Tibial nerve (tissue), 4 donors: ENCODE data around the gene CA10. TPM values are rescaled to one million over a fixed set of nuclear protein-coding genes. Genes with fewer than 3 reads are reported as not detected.

ENCODE experiments used
- DNase-seq, 2 donors: peaks; one replicate each; pipeline ENCODE4 v3.0.0-alpha.2; 2019; ENCODE audit warnings: low spot score in 2 of 2
- H3K27ac ChIP-seq, 4 donors: fragments of 200-600 bp; sonication (generic) in 3 of 4; one replicate each; pipeline ENCODE4 v1.5.1; 2017 to 2019; ENCODE audit warnings: mild to moderate bottlenecking in 1 of 4
- H3K27me3 ChIP-seq, 2 donors: fragments of 200-600 bp; sonication (generic) in 1 of 2; one replicate each; pipeline versions ENCODE4 v1.5.1 to v1.6.0; 2017 to 2019
- H3K36me3 ChIP-seq, 3 donors: fragments of 200-600 bp; sonication (generic); one replicate each; pipeline ENCODE4 v1.5.1; 2018 to 2019
- H3K4me1 ChIP-seq, 4 donors: fragments of 200-600 bp; sonication (generic) in 3 of 4; one replicate each; pipeline ENCODE4 v1.5.1; 2017 to 2019
- H3K4me3 ChIP-seq, 4 donors: fragments of 200-600 bp; sonication (generic) in 3 of 4; one replicate each; pipeline ENCODE4 v1.5.1; 2017 to 2019; ENCODE audit warnings: mild to moderate bottlenecking in 1 of 4, moderate library complexity in 1 of 4
- H3K9me3 ChIP-seq, 4 donors: fragments of 200-600 bp; sonication (generic) in 3 of 4; one replicate each; pipeline ENCODE4 v1.5.1; 2017 to 2019
- EP300 ChIP-seq, 2 donors: sonication (generic); formaldehyde crosslinking; IDR thresholded peaks; one replicate each; pipeline ENCODE4 v1.6.1; 2017; ENCODE audit warnings: antibody characterized with exemption in 2 of 2, mild to moderate bottlenecking in 1 of 2
- POLR2A ChIP-seq, 2 donors: fragments of 450-650 bp; IDR thresholded peaks; one replicate each; pipeline ENCODE4 v1.6.1; 2017; ENCODE audit warnings: antibody characterized with exemption in 2 of 2, mild to moderate bottlenecking in 2 of 2, moderate library complexity in 2 of 2
- WGBS, 2 donors: methylation state at CpG; one replicate each; pipeline ENCODE4 v1.1.5; 2018; 5-methylcytosine and 5-hydroxymethylcytosine counted together
- total RNA-seq, 4 donors: library from RNA; depleted of rRNA; stranded (reverse); fragments of >200 nt; gene quantifications; one replicate each; pipeline ENCODE4 v1.1.0, GENCODE V29; 2016
- TF ChIP-seq, protein P1 (sequence below), 5 experiments: fragments of 200-600 bp in 3 of 5; fragments of 450-650 bp in 2 of 5; sonication (generic) in 3 of 5; IDR thresholded peaks; one replicate each; pipeline ENCODE4 v1.5.1; 2016 to 2019; ENCODE audit warnings: antibody characterized with exemption in 5 of 5, mild to moderate bottlenecking in 3 of 5, moderate library complexity in 2 of 5

CA10 gene
- total RNA-seq, 4 donors from 2014 or later: not detected

DNA sequence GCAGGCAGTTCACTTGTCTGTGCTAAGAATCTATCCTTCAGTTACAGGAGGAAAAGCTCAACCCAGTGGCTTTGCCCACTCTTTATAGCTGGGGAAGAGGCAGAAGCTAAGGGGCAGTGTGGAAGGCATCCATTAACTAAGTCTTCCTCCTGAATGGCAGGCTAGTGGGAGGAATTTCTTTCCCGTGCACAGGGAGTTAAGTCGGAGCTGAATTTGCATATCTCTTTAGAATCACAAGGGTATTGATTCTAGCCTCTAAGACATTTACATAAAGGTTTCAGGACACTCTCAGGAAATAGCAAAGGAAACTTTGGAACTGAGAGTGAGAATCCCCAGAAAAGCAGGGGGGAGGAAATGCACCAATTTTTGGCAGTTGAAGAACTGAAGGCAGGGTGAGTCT is 245.6 kb downstream of the CA10 start:
- DNase-seq: no peak
- H3K4me3 ChIP-seq: no peak overlapping the region
- no peak for TF ChIP-seq POLR2A (IDR thresholded peaks at IDR 0.05)
- TF ChIP-seq, protein P1, sequence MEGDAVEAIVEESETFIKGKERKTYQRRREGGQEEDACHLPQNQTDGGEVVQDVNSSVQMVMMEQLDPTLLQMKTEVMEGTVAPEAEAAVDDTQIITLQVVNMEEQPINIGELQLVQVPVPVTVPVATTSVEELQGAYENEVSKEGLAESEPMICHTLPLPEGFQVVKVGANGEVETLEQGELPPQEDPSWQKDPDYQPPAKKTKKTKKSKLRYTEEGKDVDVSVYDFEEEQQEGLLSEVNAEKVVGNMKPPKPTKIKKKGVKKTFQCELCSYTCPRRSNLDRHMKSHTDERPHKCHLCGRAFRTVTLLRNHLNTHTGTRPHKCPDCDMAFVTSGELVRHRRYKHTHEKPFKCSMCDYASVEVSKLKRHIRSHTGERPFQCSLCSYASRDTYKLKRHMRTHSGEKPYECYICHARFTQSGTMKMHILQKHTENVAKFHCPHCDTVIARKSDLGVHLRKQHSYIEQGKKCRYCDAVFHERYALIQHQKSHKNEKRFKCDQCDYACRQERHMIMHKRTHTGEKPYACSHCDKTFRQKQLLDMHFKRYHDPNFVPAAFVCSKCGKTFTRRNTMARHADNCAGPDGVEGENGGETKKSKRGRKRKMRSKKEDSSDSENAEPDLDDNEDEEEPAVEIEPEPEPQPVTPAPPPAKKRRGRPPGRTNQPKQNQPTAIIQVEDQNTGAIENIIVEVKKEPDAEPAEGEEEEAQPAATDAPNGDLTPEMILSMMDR (IDR thresholded peaks at IDR 0.05): no peak
- TF ChIP-seq EP300 (IDR thresholded peaks at IDR 0.05): no peak
- no peaks in the 10 kb centered on the region for H3K27me3 ChIP-seq
- no peaks in the 10 kb centered on the region for H3K36me3 ChIP-seq
- no peak overlapping the region for H3K27ac ChIP-seq
- 28 to 49% methylated on average over 2 of the region's 2 CpGs for WGBS, 2 donors
- H3K4me1 ChIP-seq: no peaks in the 10 kb centered on the region
- no peaks in the 10 kb centered on the region for H3K9me3 ChIP-seq

DNA sequence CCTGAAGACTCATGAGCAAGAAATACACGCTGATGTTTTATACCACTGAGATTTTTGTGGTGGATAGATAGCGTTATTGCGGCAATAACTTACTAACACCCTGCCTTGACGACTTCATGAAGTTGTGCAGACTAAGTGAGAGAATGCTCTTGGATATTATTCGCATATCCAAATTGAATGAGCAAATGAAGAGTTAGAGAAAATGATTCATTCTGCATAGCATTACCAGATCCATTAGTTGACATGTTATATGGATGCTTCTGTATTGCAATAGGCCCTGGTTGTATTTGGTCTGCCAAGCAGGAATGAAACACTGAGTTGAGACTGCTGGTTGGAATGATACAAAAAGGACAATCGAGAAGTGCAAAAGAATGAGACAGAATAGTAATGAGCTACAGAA is 247.3 kb downstream of the CA10 start:
- no peaks in the 10 kb centered on the region for H3K9me3 ChIP-seq
- 90 to 92% methylated on average over 6 of the region's 6 CpGs for WGBS, 2 donors
- DNase-seq: no peak

DNA sequence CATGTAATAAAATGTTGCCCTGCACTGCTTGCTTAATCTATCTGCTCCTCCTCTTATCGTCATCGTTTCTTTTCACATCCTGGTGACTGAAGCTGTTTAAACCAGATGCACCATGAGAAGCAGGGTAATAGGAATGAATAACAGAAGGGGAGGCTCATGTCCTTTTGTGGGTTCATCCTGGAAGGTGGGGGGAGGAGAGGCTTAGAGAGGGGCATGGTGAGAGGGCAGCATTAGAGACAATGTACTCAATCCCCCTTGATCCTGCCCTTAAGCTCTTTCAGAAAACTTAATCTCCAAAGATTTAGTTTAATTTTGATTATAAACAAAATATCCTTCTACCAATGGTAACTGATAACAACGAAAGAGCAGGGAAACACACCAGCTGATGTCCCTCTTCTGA is 248.5 kb downstream of the CA10 start:
- no peak for DNase-seq
- H3K27me3 ChIP-seq: no peaks in the 10 kb centered on the region
- WGBS, 2 donors: 56% methylated on average over 3 of the region's 3 CpGs
- H3K9me3 ChIP-seq: no peaks in the 10 kb centered on the region
- no peaks in the 10 kb centered on the region for H3K4me1 ChIP-seq
- no peak overlapping the region for H3K4me3 ChIP-seq
- H3K27ac ChIP-seq: no peak overlapping the region
- TF ChIP-seq, protein P1 (IDR thresholded peaks at IDR 0.05): no peak
- TF ChIP-seq POLR2A (IDR thresholded peaks at IDR 0.05) (no peak), EP300 (IDR thresholded peaks at IDR 0.05) (no peak)
- no peaks in the 10 kb centered on the region for H3K36me3 ChIP-seq

More for the DNA sequence above, 247.3 kb downstream of the CA10 start:
- Histone ChIP-seq H3K4me1 (no peaks in the 10 kb centered on the region), H3K27ac (no peak overlapping the region), H3K27me3 (no peaks in the 10 kb centered on the region), H3K4me3 (no peak overlapping the region), H3K36me3 (no peaks in the 10 kb centered on the region)
- TF ChIP-seq EP300 (IDR thresholded peaks at IDR 0.05) (no peak), POLR2A (IDR thresholded peaks at IDR 0.05) (no peak)
- TF ChIP-seq, protein P1 (IDR thresholded peaks at IDR 0.05): no peak

DNA sequence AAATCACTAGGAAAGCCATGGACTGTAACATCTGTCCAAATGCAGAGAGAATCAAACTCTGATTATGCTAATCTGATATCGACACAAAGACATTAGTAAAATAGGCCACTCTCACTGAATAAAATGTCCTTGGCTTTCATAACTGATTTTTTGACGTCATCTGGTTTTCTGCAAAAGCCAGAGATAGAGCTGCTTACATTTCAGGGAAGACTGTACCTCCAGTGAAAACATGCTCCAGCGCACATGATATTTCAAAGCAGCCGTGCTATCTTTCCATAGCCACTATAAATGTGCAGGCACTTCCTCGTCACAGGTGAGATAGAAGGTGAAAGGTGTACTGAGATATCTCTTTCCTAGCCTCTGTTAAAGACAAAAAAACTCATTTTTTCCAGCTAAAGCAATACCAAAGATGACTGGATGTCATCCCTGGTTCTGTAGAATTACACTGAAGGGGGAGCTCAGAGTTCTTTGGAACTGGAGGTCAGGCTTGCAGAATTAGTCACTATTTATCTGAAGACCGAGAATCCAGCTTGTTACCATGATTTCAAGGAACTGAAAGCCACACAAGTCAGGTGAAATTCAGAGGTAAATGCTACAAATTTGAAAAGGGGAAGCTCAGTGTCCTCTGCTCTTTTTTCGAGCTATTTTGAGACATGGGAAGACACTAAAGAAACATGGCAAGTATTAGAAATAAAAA is 249.5 kb downstream of the CA10 start:
- WGBS, 2 donors: 81 to 87% methylated on average over 7 of the region's 7 CpGs
- H3K36me3 ChIP-seq: no peaks in the 10 kb centered on the region
- no peak overlapping the region for H3K27ac ChIP-seq
- H3K27me3 ChIP-seq: no peaks in the 10 kb centered on the region
- H3K9me3 ChIP-seq: no peaks in the 10 kb centered on the region
- H3K4me1 ChIP-seq: no peaks in the 10 kb centered on the region
- no peak overlapping the region for H3K4me3 ChIP-seq
- TF ChIP-seq, protein P1 (IDR thresholded peaks at IDR 0.05): no peak
- no peak for TF ChIP-seq POLR2A (IDR thresholded peaks at IDR 0.05)
- no peak for DNase-seq

DNA sequence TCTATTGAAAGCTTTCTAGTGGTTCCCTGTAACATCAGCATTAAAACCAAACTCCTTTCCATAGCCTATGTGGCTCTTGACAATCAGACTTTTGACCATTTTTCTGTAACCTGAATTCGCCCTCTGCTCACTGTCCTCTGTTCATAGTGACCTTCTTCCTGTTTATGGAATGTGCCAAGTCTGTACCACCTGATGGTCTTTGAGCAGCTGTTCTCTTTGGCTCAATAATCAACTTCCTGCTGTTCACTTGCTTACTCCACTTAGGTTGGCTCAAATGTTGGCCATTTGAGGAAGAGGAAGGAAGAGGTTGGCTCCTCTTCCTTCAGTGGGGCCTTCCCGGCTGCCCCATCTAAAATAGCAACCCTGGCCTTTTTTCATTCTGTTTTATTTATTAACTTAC is 251.5 kb downstream of the CA10 start:
- H3K4me3 ChIP-seq: no peak overlapping the region
- H3K27me3 ChIP-seq: no peaks in the 10 kb centered on the region
- 86 to 90% methylated on average over 2 of the region's 2 CpGs for WGBS, 2 donors
- no peak overlapping the region for H3K27ac ChIP-seq
- no peaks in the 10 kb centered on the region for H3K9me3 ChIP-seq
- no peaks in the 10 kb centered on the region for H3K36me3 ChIP-seq
- TF ChIP-seq, protein P1 (IDR thresholded peaks at IDR 0.05): no peak
- TF ChIP-seq POLR2A (IDR thresholded peaks at IDR 0.05) (no peak), EP300 (IDR thresholded peaks at IDR 0.05) (no peak)
- no peaks in the 10 kb centered on the region for H3K4me1 ChIP-seq
- DNase-seq: no peak
